B cell (primary cell): ENCODE measurements around the gene MMP11. TPM values are rescaled to one million over a fixed set of nuclear protein-coding genes. Genes with fewer than 3 reads are reported as not detected.

Experiments used
- ATAC-seq: fragments of 200-7000 bp; cut with Tn5 transposase; one replicate; pipeline ENCODE4 v1.10.0; 2021; ENCODE audit warnings: low read depth, mild to moderate bottlenecking, moderate number of reproducible peaks, moderate library complexity
- CTCF ChIA-PET: fragments of 350-600 bp; sonication (Branson Sonifier 250); formaldehyde crosslinking; loops from one replicate; lab custom pipeline; 2021; ENCODE audit warnings: antibody characterized with exemption, inconsistent platforms; lab: Charles Lee
- POLR2A ChIA-PET: fragments of 350-600 bp; sonication (Branson Sonifier 250); formaldehyde crosslinking; loops from one replicate; lab custom pipeline; 2021; ENCODE audit warnings: antibody characterized with exemption; lab: Charles Lee
- DNase-seq: peaks from one replicate; pipeline ENCODE4 v3.0.0; 2013
- H2AFZ ChIP-seq: 2 replicates; pipeline ENCODE4 v1.6.1; 2012; ENCODE audit warnings: mild to moderate bottlenecking, low read depth, low read length; ENCODE audit not compliant: insufficient read depth, poor library complexity, severe bottlenecking
- H3K27ac ChIP-seq, 2 donors: 1 replicate in 1 of 2; 2 replicates in 1 of 2; pipeline ENCODE4 v1.5.1; 2012 to 2013; ENCODE audit warnings: low read length in 2 of 2, mild to moderate bottlenecking in 2 of 2, moderate library complexity in 1 of 2
- H3K27me3 ChIP-seq, 4 experiments: fragments of 200-600 bp in 1 of 4; sonication (generic) in 1 of 4; replicated peaks in 1 of 4; 1 replicate in 2 of 4; 2 replicates in 2 of 4; pipeline versions ENCODE4 v1.6.1 to v1.7.0; 2013 to 2016; ENCODE audit warnings: low read length in 3 of 4, mild to moderate bottlenecking in 2 of 4, mixed read lengths in 1 of 4, moderate library complexity in 1 of 4; ENCODE audit not compliant: insufficient read depth in 4 of 4, control insufficient read depth in 3 of 4; ENCODE audit errors: control extremely low read depth in 1 of 4
- H3K36me3 ChIP-seq, 2 experiments: replicated peaks in 1 of 2; 1 replicate in 1 of 2; 2 replicates in 1 of 2; pipeline versions ENCODE4 v1.6.1 to v1.7.1; 2013; ENCODE audit warnings: low read length in 1 of 2; ENCODE audit not compliant: insufficient read depth in 2 of 2, control insufficient read depth in 1 of 2; ENCODE audit errors: control extremely low read depth in 1 of 2, extremely low read depth in 1 of 2
- H3K4me1 ChIP-seq, 2 donors: fragments of 200-600 bp in 1 of 2; sonication (generic) in 1 of 2; 1 replicate in 1 of 2; 2 replicates in 1 of 2; pipeline versions ENCODE4 v1.5.1 to v1.6.1; 2013 to 2017; ENCODE audit warnings: low read length in 2 of 2; ENCODE audit not compliant: control insufficient read depth in 2 of 2, insufficient read depth in 2 of 2
- H3K4me2 ChIP-seq: replicated peaks from 2 replicates; pipeline ENCODE3; 2012; ENCODE audit warnings: mild to moderate bottlenecking, low read depth, low read length; ENCODE audit not compliant: poor library complexity, severe bottlenecking
- H3K4me3 ChIP-seq, 5 experiments: fragments of 200-600 bp in 1 of 5; sonication (generic) in 1 of 5; 1 replicate in 3 of 5; 2 replicates in 2 of 5; pipeline versions ENCODE4 v1.5.1 to v1.7.0; 2011 to 2016; ENCODE audit warnings: low read length in 4 of 5, mild to moderate bottlenecking in 4 of 5, low read depth in 2 of 5, control low read depth in 1 of 5, moderate library complexity in 1 of 5; ENCODE audit not compliant: insufficient read depth in 1 of 5; ENCODE audit errors: control extremely low read depth in 1 of 5, extremely low read depth in 1 of 5
- H3K79me2 ChIP-seq: fragments of 200-600 bp; sonication (generic); one replicate; pipeline ENCODE4 v1.6.0; 2016; ENCODE audit warnings: low read length; ENCODE audit not compliant: control insufficient read depth, insufficient read depth
- H3K9ac ChIP-seq: fragments of 200-600 bp; sonication (generic); 2 replicates; pipeline ENCODE4 v1.6.1; 2017; ENCODE audit warnings: mild to moderate bottlenecking, low read length, moderate library complexity
- H3K9me3 ChIP-seq, 3 donors: one replicate each; pipeline versions ENCODE4 v1.6.1 to v1.7.1; 2013; ENCODE audit warnings: low read length in 2 of 3; ENCODE audit not compliant: control insufficient read depth in 2 of 3, insufficient read depth in 1 of 3; ENCODE audit errors: control extremely low read depth in 1 of 3
- H4K20me1 ChIP-seq: 2 replicates; pipeline ENCODE4 v1.6.0; 2012; ENCODE audit warnings: mild to moderate bottlenecking, low read length; ENCODE audit not compliant: insufficient read depth, control insufficient read depth, poor library complexity, severe bottlenecking
- H3K27ac Mint-ChIP-seq: one replicate; pipeline ENCODE4 v1.8.0; 2021; ENCODE audit warnings: mixed read lengths
- H3K27me3 Mint-ChIP-seq: one replicate; pipeline ENCODE4 v1.8.0; 2021; ENCODE audit warnings: mixed read lengths
- H3K4me1 Mint-ChIP-seq: one replicate; pipeline ENCODE4 v1.8.0; 2021; ENCODE audit warnings: mixed read lengths
- H3K4me3 Mint-ChIP-seq: one replicate; pipeline ENCODE4 v1.8.0; 2021; ENCODE audit warnings: mixed read lengths
- H3K9me3 Mint-ChIP-seq: one replicate; pipeline ENCODE4 v1.8.0; 2022; ENCODE audit warnings: mixed read lengths; ENCODE audit not compliant: insufficient read depth
- CTCF ChIP-seq: fragments of 200-600 bp; IDR thresholded peaks from one replicate; pipeline ENCODE4 v1.8.0; 2022; ENCODE audit warnings: antibody characterized with exemption, mild to moderate bottlenecking
- EZH2 ChIP-seq: IDR thresholded peaks from 2 replicates; pipeline ENCODE4 v1.6.1; 2012; ENCODE audit warnings: borderline replicate concordance, low read depth, mild to moderate bottlenecking, moderate library complexity, low read length; ENCODE audit not compliant: insufficient read depth, poor library complexity, severe bottlenecking
- WGBS: methylation state at CpG from one replicate; pipeline ENCODE4 v1.1.5; 2013; ENCODE audit warnings: missing lambda C conversion rate; ENCODE audit not compliant: insufficient coverage; 5-methylcytosine and 5-hydroxymethylcytosine counted together
- intact Hi-C: fragments of 100-400 bp; cut with micrococcal nuclease; formaldehyde crosslinking; loops from one replicate; pipeline ENCODE4 v1.10.0; 2022
- polyA plus RNA-seq: library from polyadenylated mRNA; depleted of rRNA; stranded (reverse); fragments of >200 nt; gene quantifications from 2 replicates; pipeline ENCODE4 v1.2.3, GENCODE V29; 2012
- total RNA-seq, 2 donors: library from RNA; stranded (reverse); fragments of 120-200 nt in 1 of 2; gene quantifications; 1 replicate in 1 of 2; 2 replicates in 1 of 2; pipeline versions ENCODE4 v1.2.3 to v1.2.4, GENCODE V29; 2013 to 2022

Gene MMP11
- total and polyA plus RNA-seq, 2 donors (not counting 1 experiment from before 2014, with no cell fraction given) = 11.6 to 19.0 TPM

GRCh38 chr22:23803001-23803819, 30.6 kb downstream of the MMP11 start:
- ChIA-PET CTCF (interaction anchor here (1.0 to 1.2 kb wide), 2 partner anchors 32 to 45 kb away, joined by 3 read pairs; no protein-coding TSS in a partner anchor), POLR2A (interaction anchor here (0.6 to 1.2 kb wide), 4 partner anchors 23 to 45 kb away, joined by 3 to 4 read pairs (median 3); no protein-coding TSS in a partner anchor)
- Histone ChIP-seq H3K36me3 (peaks cover 7 to 56% of the 10 kb centered on the region in 2 experiments), H3K27me3 (no peaks in the 10 kb centered on the region), H3K9me3 (no peaks in the 10 kb centered on the region), H3K4me3 (peak overlapping the region in 4 of 5 experiments; percentile 37 to 52 (median 40)), H4K20me1 (no peaks in the 10 kb centered on the region), H3K4me2 (peak overlapping the region; percentile 61), H3K27ac (peak overlapping the region; percentile 92 to 93), H2AFZ (no peak overlapping the region), H3K9ac (peak overlapping the region; percentile 51), H3K4me1 (peaks cover 77 to 90% of the 10 kb centered on the region in 2 donors), H3K79me2 (peaks cover 56% of the 10 kb centered on the region)
- Mint-ChIP-seq H3K27me3 (no peaks in the 10 kb centered on the region), H3K4me1 (peaks cover 79% of the 10 kb centered on the region), H3K9me3 (no peaks in the 10 kb centered on the region), H3K4me3 (peak overlapping the region; percentile 81), H3K27ac (peak overlapping the region; percentile 96)
- ATAC-seq = no peak
- WGBS = 69% methylated on average over 20 of the region's 21 CpGs
- DNase-seq = peak; percentile 43
- TF ChIP-seq EZH2 = no peak
- no peak for TF ChIP-seq CTCF
- intact Hi-C loops = loop anchor here (10.0 kb wide), 1 partner anchor 752 kb away; the partner anchor contains the start of genes GUCD1 and SNRPD3
